ENCODE data around the gene PSME3IP1.

The PSME3IP1 gene

GRCh38 chr16:57138281-57138935 lies 47.4 kb downstream of the PSME3IP1 start:
- H3K4me1 ChIP-seq (ENCODE audit: control insufficient read depth, insufficient read depth, low read length) = no peaks in the 10 kb centered on the region
- H3K4me3 ChIP-seq (ENCODE audit: low read depth, low read length) = no peak overlapping the region
- ChIA-PET CTCF (interaction anchor here (0.7 kb wide), 1 partner anchor 125 kb away, joined by 3 read pairs; no protein-coding TSS in a partner anchor), POLR2A (interaction anchor here (0.5 kb wide), 1 partner anchor 45 kb away, joined by 4 read pairs; no protein-coding TSS in a partner anchor)
- no peak overlapping the region for H3K27ac ChIP-seq (ENCODE audit: extremely low read depth, low read depth, low read length)
- H3K9me3 ChIP-seq (ENCODE audit: control insufficient read depth, insufficient read depth, low read depth, low read length) = no peaks in the 10 kb centered on the region
- no peaks in the 10 kb centered on the region for H3K36me3 ChIP-seq (ENCODE audit: control insufficient read depth in 2 of 2, insufficient read depth in 1 of 2, low read length in 2 of 2)
- TF ChIP-seq ZNF202 (tag by site-specific recombination; IDR thresholded peaks at IDR 0.05; ENCODE audit: borderline replicate concordance) (no peak), KLF1 (tag by site-specific recombination; IDR thresholded peaks at IDR 0.05) (no peak), REST (tag by site-specific recombination; IDR thresholded peaks at IDR 0.05) (no peak), ZNF473 (tag by site-specific recombination; IDR thresholded peaks at IDR 0.05) (no peak), ZNF391 (tag by site-specific recombination; IDR thresholded peaks at IDR 0.05; ENCODE audit: borderline replicate concordance, low read depth) (no peak)

- ChIA-PET CTCF (no interaction called here), POLR2A (interaction anchor here (0.5 kb wide), 1 partner anchor 44 kb away, joined by 4 read pairs; no protein-coding TSS in a partner anchor)
- no peaks in the 10 kb centered on the region for H3K9me3 ChIP-seq (ENCODE audit: control insufficient read depth, insufficient read depth, low read depth, low read length)
- H3K36me3 ChIP-seq (ENCODE audit: control insufficient read depth in 2 of 2, insufficient read depth in 1 of 2, low read length in 2 of 2) = no peaks in the 10 kb centered on the region
- H3K27ac ChIP-seq (ENCODE audit: extremely low read depth, low read depth, low read length) = no peak overlapping the region
- no peaks in the 10 kb centered on the region for H3K4me1 ChIP-seq (ENCODE audit: control insufficient read depth, insufficient read depth, low read length)
- TF ChIP-seq ZNF398 (tag by site-specific recombination; IDR thresholded peaks at IDR 0.05) = no peak
- TF ChIP-seq ZNF596 (tag by site-specific recombination; IDR thresholded peaks at IDR 0.05) = no peak
- H3K4me3 ChIP-seq (ENCODE audit: low read depth, low read length) = no peak overlapping the region
Observed at GRCh38 chr16:57137566-57138273, 48.1 kb downstream of the PSME3IP1 start.

GRCh38 chr16:57137043-57137442 lies 48.8 kb downstream of the PSME3IP1 start:
- ChIA-PET POLR2A (no interaction called here), CTCF (no interaction called here)
- H3K4me3 ChIP-seq (ENCODE audit: low read depth, low read length) = no peak overlapping the region
- TF ChIP-seq ZNF416 (tag by site-specific recombination; IDR thresholded peaks at IDR 0.05) = no peak
- no peak for TF ChIP-seq ZFP37 (tag by site-specific recombination; IDR thresholded peaks at IDR 0.05)
- no peak for TF ChIP-seq ZNF610 (tag by site-specific recombination; IDR thresholded peaks at IDR 0.05; ENCODE audit: borderline replicate concordance)
- TF ChIP-seq ZFP3 (tag by site-specific recombination; IDR thresholded peaks at IDR 0.05; ENCODE audit: low read depth) = no peak
- no peak for TF ChIP-seq ZNF248 (tag by site-specific recombination; IDR thresholded peaks at IDR 0.05)
- TF ChIP-seq WT1 (tag by site-specific recombination; IDR thresholded peaks at IDR 0.05) = no peak
- TF ChIP-seq ZNF138 (tag by site-specific recombination; IDR thresholded peaks at IDR 0.05; ENCODE audit: borderline replicate concordance) = no peak
- no peak for TF ChIP-seq ZNF48 (tag by site-specific recombination; IDR thresholded peaks at IDR 0.05)
- TF ChIP-seq ZFP69B (tag by site-specific recombination; IDR thresholded peaks at IDR 0.05) = no peak
- no peak for TF ChIP-seq ZBTB26 (tag by site-specific recombination; optimal IDR thresholded peaks at IDR 0.05)
- TF ChIP-seq SP2 (tag by site-specific recombination; IDR thresholded peaks at IDR 0.05) = no peak
- TF ChIP-seq KLF1 (tag by site-specific recombination; IDR thresholded peaks at IDR 0.05) = no peak
- no peak for TF ChIP-seq GLIS2 (tag by site-specific recombination; IDR thresholded peaks at IDR 0.05)
- no peaks in the 10 kb centered on the region for H3K9me3 ChIP-seq (ENCODE audit: control insufficient read depth, insufficient read depth, low read depth, low read length)
- H3K36me3 ChIP-seq (ENCODE audit: control insufficient read depth in 2 of 2, insufficient read depth in 1 of 2, low read length in 2 of 2) = no peaks in the 10 kb centered on the region
- no peak overlapping the region for H3K27ac ChIP-seq (ENCODE audit: extremely low read depth, low read depth, low read length)
- no peaks in the 10 kb centered on the region for H3K4me1 ChIP-seq (ENCODE audit: control insufficient read depth, insufficient read depth, low read length)

All from HEK293 (cell line).